ENCODE data around the gene ARHGAP9.
"Not testable (repeated sequence)": the region's sequence is repeated elsewhere in the genome, so short reads cannot be mapped to it uniquely, and the experiment has no call there.

Gene ARHGAP9

GRCh38 chr12:57520053-57520818 lies 40.6 kb upstream of the ARHGAP9 start, which contains the start of gene DDIT3:
Gene DDIT3 (minus strand): TSS chr12:57520514. CDS start chr12:57517406, 3,108 bp downstream.
- H3K4me3 ChIP-seq (ENCODE audit: low read depth, low read length): peak within 1 kb of the TSS; percentile 92
- TF ChIP-seq CTCF (conservative IDR thresholded peaks at IDR 0.05; ENCODE audit: low read depth, low read length): no peak

GRCh38 chr12:57519796-57520052 lies 40.1 kb upstream of the ARHGAP9 start:
- no peak for DNase-seq (ENCODE audit: low read depth)

More at GRCh38 chr12:57520053-57520818, 40.6 kb upstream of the ARHGAP9 start, which contains the start of gene DDIT3:
- DNase-seq (ENCODE audit: low read depth): peak; percentile 99

GRCh38 chr12:57518920-57519795 lies 39.5 kb upstream of the ARHGAP9 start:
- peak overlapping the region; percentile 92 for H3K4me3 ChIP-seq (ENCODE audit: low read depth, low read length)
- DNase-seq (ENCODE audit: low read depth): peak; percentile 62
- TF ChIP-seq CTCF (conservative IDR thresholded peaks at IDR 0.05; ENCODE audit: low read depth, low read length): no peak

More at GRCh38 chr12:57519796-57520052, 40.1 kb upstream of the ARHGAP9 start:
- no peak for TF ChIP-seq CTCF (conservative IDR thresholded peaks at IDR 0.05; ENCODE audit: low read depth, low read length)
- H3K4me3 ChIP-seq (ENCODE audit: low read depth, low read length): peak overlapping the region; percentile 92

- DNase-seq (ENCODE audit: low read depth): peak; percentile 22
- peak overlapping the region; percentile 92 for H3K4me3 ChIP-seq (ENCODE audit: low read depth, low read length)
- TF ChIP-seq CTCF (conservative IDR thresholded peaks at IDR 0.05; ENCODE audit: low read depth, low read length): no peak
Observed at GRCh38 chr12:57518176-57518919, 38.7 kb upstream of the ARHGAP9 start.

GRCh38 chr12:57517718-57518117 lies 38.1 kb upstream of the ARHGAP9 start:
- peak overlapping the region; percentile 92 for H3K4me3 ChIP-seq (ENCODE audit: low read depth, low read length)
- DNase-seq (ENCODE audit: low read depth): not testable (repeated sequence)

GRCh38 chr12:57517187-57517586 lies 37.5 kb upstream of the ARHGAP9 start:
- TF ChIP-seq CTCF (conservative IDR thresholded peaks at IDR 0.05; ENCODE audit: low read depth, low read length): no peak
- H3K4me3 ChIP-seq (ENCODE audit: low read depth, low read length): no peak overlapping the region
- peak; percentile 25 for DNase-seq (ENCODE audit: low read depth)

GRCh38 chr12:57516617-57517153 lies 37.0 kb upstream of the ARHGAP9 start:
- H3K4me3 ChIP-seq (ENCODE audit: low read depth, low read length): peak overlapping the region; percentile 9
- no peak for DNase-seq (ENCODE audit: low read depth)
- TF ChIP-seq CTCF (conservative IDR thresholded peaks at IDR 0.05; ENCODE audit: low read depth, low read length): no peak

Data from choroid plexus epithelial cell (primary cell).